Natural killer cell (primary cell): ENCODE results near the gene CWF19L1. TPM values are rescaled to one million over a fixed set of nuclear protein-coding genes. Genes with fewer than 3 reads are reported as not detected.

Experiments used
- ATAC-seq, 3 donors: fragments of 150-1000 bp in 2 of 3; fragments of 200-7000 bp in 1 of 3; cut with Tn5 transposase; 1 replicate in 1 of 3; 2 replicates in 2 of 3; pipeline ENCODE4 v1.10.0; 2021; ENCODE audit warnings: mild to moderate bottlenecking in 2 of 3, moderate library complexity in 2 of 3
- DNase-seq, 2 donors: peaks; one replicate each; pipeline versions ENCODE4 v3.0.0 to v3.0.0-alpha.2; 2013 to 2021; ENCODE audit warnings: mixed read lengths in 1 of 2
- H3K27ac ChIP-seq: one replicate; pipeline ENCODE4 v1.5.1; 2013; ENCODE audit warnings: mild to moderate bottlenecking, low read length
- H3K27me3 ChIP-seq: one replicate; pipeline ENCODE4 v1.6.1; 2013; ENCODE audit warnings: low read length; ENCODE audit not compliant: control insufficient read depth, insufficient read depth
- H3K36me3 ChIP-seq: one replicate; pipeline ENCODE4 v1.6.1; 2013; ENCODE audit warnings: low read length; ENCODE audit not compliant: control insufficient read depth, insufficient read depth
- H3K4me1 ChIP-seq: one replicate; pipeline ENCODE4 v1.6.1; 2013; ENCODE audit warnings: low read length; ENCODE audit not compliant: control insufficient read depth, insufficient read depth
- H3K4me3 ChIP-seq: one replicate; pipeline ENCODE4 v1.5.1; 2013; ENCODE audit warnings: low read length
- H3K9me3 ChIP-seq: one replicate; pipeline ENCODE4 v1.6.1; 2013; ENCODE audit warnings: low read length; ENCODE audit not compliant: control insufficient read depth, insufficient read depth
- H3K27ac Mint-ChIP-seq, 2 donors: one replicate each; pipeline ENCODE4 v1.8.0; 2022; ENCODE audit warnings: mild to moderate bottlenecking in 2 of 2, mixed read lengths in 2 of 2, moderate library complexity in 1 of 2
- H3K27me3 Mint-ChIP-seq, 2 donors: one replicate each; pipeline ENCODE4 v1.8.0; 2022; ENCODE audit warnings: low read depth in 2 of 2, mixed read lengths in 2 of 2
- H3K36me3 Mint-ChIP-seq: one replicate; pipeline ENCODE4 v1.8.0; 2022; ENCODE audit warnings: mixed read lengths
- H3K4me1 Mint-ChIP-seq, 2 donors: one replicate each; pipeline ENCODE4 v1.8.0; 2022; ENCODE audit warnings: mixed read lengths in 2 of 2
- H3K4me3 Mint-ChIP-seq: one replicate; pipeline ENCODE4 v1.8.0; 2022; ENCODE audit warnings: mild to moderate bottlenecking, moderate library complexity, mixed read lengths
- H3K9me3 Mint-ChIP-seq, 2 donors: one replicate each; pipeline ENCODE4 v1.8.0; 2022; ENCODE audit warnings: mixed read lengths in 2 of 2
- WGBS: methylation state at CpG from one replicate; pipeline ENCODE4 v1.1.7; 2013; ENCODE audit warnings: missing lambda C conversion rate; ENCODE audit not compliant: insufficient coverage; 5-methylcytosine and 5-hydroxymethylcytosine counted together
- intact Hi-C: fragments of 100-400 bp; cut with micrococcal nuclease; formaldehyde crosslinking; loops from one replicate; pipeline ENCODE4 v1.14.2; 2022
- total RNA-seq, 4 donors: library from RNA; stranded (reverse); fragments of 120-200 nt in 1 of 4; gene quantifications; one replicate each; pipeline versions ENCODE4 v1.2.3 to v1.2.4, GENCODE V29; 2013 to 2022
- TF ChIP-seq, protein P1 (sequence below): fragments of 200-600 bp; IDR thresholded peaks from one replicate; pipeline ENCODE4 v1.8.0; 2022; ENCODE audit warnings: antibody characterized with exemption

Gene CWF19L1
- total RNA-seq, 3 donors from 2014 or later (not counting 1 experiment from before 2014, with no cell fraction given) = 52.5 to 58.0 (median 54.8) TPM

DNA sequence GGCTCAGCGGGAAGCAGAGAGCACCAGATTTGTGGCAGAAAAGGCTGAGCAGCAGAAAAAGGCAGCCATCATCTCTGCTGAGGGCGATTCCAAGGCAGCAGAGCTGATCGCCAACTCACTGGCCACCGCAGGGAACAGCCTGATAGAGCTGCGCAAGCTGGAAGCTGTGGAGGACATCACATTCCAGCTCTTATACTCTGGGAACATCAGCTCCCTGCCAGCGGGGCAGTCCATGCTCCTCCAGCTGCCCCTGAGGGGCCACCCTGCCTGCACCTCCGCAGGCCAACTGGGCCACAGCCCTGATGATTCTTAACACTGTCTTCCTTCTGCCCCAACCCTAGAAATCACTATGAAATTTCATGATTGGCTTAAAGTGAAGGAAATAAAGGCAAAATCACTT, 18.6 kb downstream of the CWF19L1 start:
- intact Hi-C loops = no loop called here
- Histone ChIP-seq H3K27me3 (no peaks in the 10 kb centered on the region), H3K4me3 (no peak overlapping the region), H3K36me3 (peaks cover 75% of the 10 kb centered on the region), H3K27ac (no peak overlapping the region), H3K4me1 (no peaks in the 10 kb centered on the region), H3K9me3 (no peaks in the 10 kb centered on the region)
- Mint-ChIP-seq H3K27ac (no peak overlapping the region), H3K36me3 (peaks cover 10% of the 10 kb centered on the region), H3K4me1 (no peaks in the 10 kb centered on the region), H3K27me3 (no peaks in the 10 kb centered on the region), H3K9me3 (no peaks in the 10 kb centered on the region), H3K4me3 (no peak overlapping the region)
- DNase-seq (no peak), ATAC-seq (no peak)
- WGBS = 97% methylated on average over 7 of the region's 7 CpGs
- TF ChIP-seq, protein P1, sequence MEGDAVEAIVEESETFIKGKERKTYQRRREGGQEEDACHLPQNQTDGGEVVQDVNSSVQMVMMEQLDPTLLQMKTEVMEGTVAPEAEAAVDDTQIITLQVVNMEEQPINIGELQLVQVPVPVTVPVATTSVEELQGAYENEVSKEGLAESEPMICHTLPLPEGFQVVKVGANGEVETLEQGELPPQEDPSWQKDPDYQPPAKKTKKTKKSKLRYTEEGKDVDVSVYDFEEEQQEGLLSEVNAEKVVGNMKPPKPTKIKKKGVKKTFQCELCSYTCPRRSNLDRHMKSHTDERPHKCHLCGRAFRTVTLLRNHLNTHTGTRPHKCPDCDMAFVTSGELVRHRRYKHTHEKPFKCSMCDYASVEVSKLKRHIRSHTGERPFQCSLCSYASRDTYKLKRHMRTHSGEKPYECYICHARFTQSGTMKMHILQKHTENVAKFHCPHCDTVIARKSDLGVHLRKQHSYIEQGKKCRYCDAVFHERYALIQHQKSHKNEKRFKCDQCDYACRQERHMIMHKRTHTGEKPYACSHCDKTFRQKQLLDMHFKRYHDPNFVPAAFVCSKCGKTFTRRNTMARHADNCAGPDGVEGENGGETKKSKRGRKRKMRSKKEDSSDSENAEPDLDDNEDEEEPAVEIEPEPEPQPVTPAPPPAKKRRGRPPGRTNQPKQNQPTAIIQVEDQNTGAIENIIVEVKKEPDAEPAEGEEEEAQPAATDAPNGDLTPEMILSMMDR = no peak

DNA sequence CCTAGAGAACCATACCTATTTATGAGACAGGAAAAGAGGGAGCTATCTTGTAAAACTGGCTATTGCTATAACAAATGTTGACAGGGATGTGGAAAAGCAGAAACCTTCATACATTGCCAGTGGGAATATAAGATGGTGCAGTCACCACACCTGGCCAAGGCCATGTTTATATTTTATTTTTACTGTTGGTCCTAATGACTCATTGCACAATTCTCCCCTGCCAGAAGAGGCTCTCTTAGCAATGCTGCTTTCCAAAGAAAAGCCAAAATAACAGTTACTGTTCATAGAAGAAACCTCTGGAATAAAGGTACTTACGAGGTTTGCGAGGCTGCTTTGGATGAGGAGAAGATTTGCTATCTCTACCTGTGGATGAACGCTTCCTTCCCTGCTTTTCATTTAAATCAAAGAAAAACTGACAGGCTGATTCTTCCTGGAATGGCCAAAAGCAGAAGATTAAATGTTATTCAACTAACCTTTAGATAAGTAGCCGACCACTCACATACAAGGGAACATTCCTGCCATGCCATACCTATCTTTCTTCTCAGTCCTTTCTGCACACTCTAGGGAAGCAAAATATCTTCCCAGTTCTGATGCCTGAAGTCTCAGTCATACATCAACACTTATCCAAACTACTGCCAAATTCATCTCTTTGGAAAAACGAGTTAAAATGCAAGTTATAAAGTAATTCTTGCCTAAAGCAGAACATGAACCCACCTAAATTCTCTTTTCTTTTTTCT, 21.8 kb downstream of the CWF19L1 start:
- WGBS = 96% methylated on average over 5 of the region's 5 CpGs
- H3K4me1 ChIP-seq = no peaks in the 10 kb centered on the region
- TF ChIP-seq, protein P1 = no peak

DNA sequence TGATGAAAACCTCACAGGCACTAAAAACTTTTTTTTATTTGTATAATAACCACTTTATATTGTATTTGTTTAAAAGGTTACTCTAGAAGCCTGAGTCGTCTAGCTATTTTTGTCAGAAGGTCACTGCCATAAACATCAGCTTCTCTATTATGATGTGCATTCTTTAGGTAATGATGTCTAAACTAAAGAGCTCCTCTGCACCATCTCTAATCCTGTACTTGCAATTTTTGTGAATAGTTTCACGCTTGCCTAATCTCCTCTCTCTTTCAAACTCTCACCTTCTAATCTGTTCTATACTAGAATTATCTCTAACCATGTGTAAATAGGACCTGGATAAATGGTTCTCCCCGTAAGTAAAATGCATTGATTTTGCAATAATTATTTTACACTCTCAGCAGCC, 27.6 kb downstream of the CWF19L1 start:
- peaks cover 72% of the 10 kb centered on the region for H3K36me3 ChIP-seq
- no peak for ATAC-seq
- 100% methylated on average over 1 of the region's 3 CpGs for WGBS
- Mint-ChIP-seq H3K27ac (peak overlapping the region in 1 of 2 donors; percentile 5), H3K27me3 (no peaks in the 10 kb centered on the region), H3K36me3 (peaks cover 18% of the 10 kb centered on the region), H3K4me3 (no peak overlapping the region), H3K4me1 (peaks cover 0 to 5% of the 10 kb centered on the region in 2 donors), H3K9me3 (no peaks in the 10 kb centered on the region)
- DNase-seq = no peak
- H3K27ac ChIP-seq = no peak overlapping the region
- TF ChIP-seq, protein P1 = no peak
- no peak overlapping the region for H3K4me3 ChIP-seq
- no peaks in the 10 kb centered on the region for H3K4me1 ChIP-seq
- H3K27me3 ChIP-seq = no peaks in the 10 kb centered on the region
- intact Hi-C loops = no loop called here
- H3K9me3 ChIP-seq = no peaks in the 10 kb centered on the region

More for the DNA sequence above, 21.8 kb downstream of the CWF19L1 start:
- Mint-ChIP-seq H3K4me3 (no peak overlapping the region), H3K9me3 (no peaks in the 10 kb centered on the region), H3K4me1 (no peaks in the 10 kb centered on the region), H3K36me3 (peaks cover 20% of the 10 kb centered on the region), H3K27me3 (no peaks in the 10 kb centered on the region), H3K27ac (no peak overlapping the region)
- no peak for ATAC-seq
- peaks cover 75% of the 10 kb centered on the region for H3K36me3 ChIP-seq
- intact Hi-C loops = no loop called here
- no peak overlapping the region for H3K4me3 ChIP-seq
- no peaks in the 10 kb centered on the region for H3K27me3 ChIP-seq
- H3K27ac ChIP-seq = no peak overlapping the region
- no peak for DNase-seq
- no peaks in the 10 kb centered on the region for H3K9me3 ChIP-seq

DNA sequence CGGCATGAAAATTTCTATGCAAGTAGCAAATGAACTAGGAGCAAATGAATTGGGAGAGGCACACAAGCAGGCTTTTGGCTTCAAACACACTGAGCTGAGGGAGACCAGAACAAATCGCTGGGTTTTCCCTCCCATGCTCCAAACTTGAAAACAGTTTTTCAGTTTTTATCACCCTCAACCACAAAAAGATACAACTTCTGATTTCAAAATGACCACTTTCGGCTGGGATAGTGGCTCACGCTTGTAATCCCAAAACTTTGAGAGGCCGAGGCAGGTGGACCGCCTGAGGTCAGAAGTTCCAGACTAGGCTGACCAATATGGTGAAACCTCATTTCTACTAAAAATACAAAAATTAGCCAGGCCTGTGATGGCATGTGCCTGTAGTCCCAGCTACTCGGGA, 29.0 kb downstream of the CWF19L1 start:
- Mint-ChIP-seq H3K4me1 (peaks cover 0 to 5% of the 10 kb centered on the region in 2 donors), H3K36me3 (peaks cover 17% of the 10 kb centered on the region), H3K9me3 (no peaks in the 10 kb centered on the region), H3K4me3 (no peak overlapping the region), H3K27me3 (no peaks in the 10 kb centered on the region), H3K27ac (no peak overlapping the region)
- DNase-seq = no peak
- TF ChIP-seq, protein P1 = no peak
- intact Hi-C loops = no loop called here
- Histone ChIP-seq H3K4me1 (no peaks in the 10 kb centered on the region), H3K36me3 (peaks cover 78% of the 10 kb centered on the region), H3K27me3 (no peaks in the 10 kb centered on the region), H3K9me3 (no peaks in the 10 kb centered on the region), H3K27ac (no peak overlapping the region), H3K4me3 (no peak overlapping the region)
- 79% methylated on average over 7 of the region's 7 CpGs for WGBS
- no peak for ATAC-seq
